Astrocyte (in vitro differentiated cells and primary cell): Measurements from ENCODE around the gene AMFR. TPM values are rescaled to one million over a fixed set of nuclear protein-coding genes. Genes with fewer than 3 reads are reported as not detected.

Experiments used
- DNase-seq: peaks from one replicate; pipeline ENCODE4 v3.0.0-alpha.2; 2010; ENCODE audit warnings: low read depth
- FAIRE-seq: peaks from 2 replicates; lab custom pipeline; 2011; peaks lifted over from hg19 to GRCh38; lab: Jason Lieb, UNC
- H2AFZ ChIP-seq: 2 replicates; pipeline ENCODE4 v1.6.0; 2012; ENCODE audit warnings: low read depth, low read length, inconsistent platforms
- H3K27ac ChIP-seq: 2 replicates; pipeline ENCODE4 v1.5.1; 2011; ENCODE audit warnings: low read depth, low read length, inconsistent platforms
- H3K27me3 ChIP-seq: 2 replicates; pipeline ENCODE4 v1.6.0; 2011; ENCODE audit warnings: low read length, inconsistent platforms; ENCODE audit not compliant: insufficient read depth
- H3K36me3 ChIP-seq: 2 replicates; pipeline ENCODE4 v1.5.1; 2011; ENCODE audit warnings: low read length, inconsistent platforms; ENCODE audit not compliant: insufficient read depth
- H3K4me1 ChIP-seq: 2 replicates; pipeline ENCODE4 v1.5.1; 2011; ENCODE audit warnings: low read length, inconsistent platforms; ENCODE audit not compliant: insufficient read depth
- H3K4me2 ChIP-seq: 2 replicates; pipeline ENCODE4 v1.6.0; 2012; ENCODE audit warnings: low read length, inconsistent platforms
- H3K4me3 ChIP-seq: 2 replicates; pipeline ENCODE4 v1.5.1; 2011; ENCODE audit warnings: low read depth, mild to moderate bottlenecking, low read length, inconsistent platforms; ENCODE audit not compliant: insufficient read depth
- H3K79me2 ChIP-seq: 2 replicates; pipeline ENCODE4 v1.6.0; 2012; ENCODE audit warnings: mild to moderate bottlenecking, low read length, inconsistent platforms; ENCODE audit not compliant: insufficient read depth
- H3K9ac ChIP-seq: 2 replicates; pipeline ENCODE4 v1.6.0; 2012; ENCODE audit warnings: mild to moderate bottlenecking, low read length, inconsistent platforms
- H3K9me3 ChIP-seq: 2 replicates; pipeline ENCODE4 v1.5.1; 2012; ENCODE audit warnings: low read depth, mild to moderate bottlenecking, low read length, inconsistent platforms; ENCODE audit not compliant: insufficient read depth
- H4K20me1 ChIP-seq: 2 replicates; pipeline ENCODE4 v1.6.0; 2012; ENCODE audit warnings: low read length, inconsistent platforms; ENCODE audit not compliant: insufficient read depth
- H3K27ac Mint-ChIP-seq: one replicate; pipeline ENCODE4 v1.8.0; 2021; ENCODE audit warnings: mild to moderate bottlenecking, mixed read lengths; ENCODE audit not compliant: unreplicated experiment
- H3K27me3 Mint-ChIP-seq: one replicate; pipeline ENCODE4 v1.8.0; 2021; ENCODE audit warnings: low read depth, mixed read lengths; ENCODE audit not compliant: unreplicated experiment
- H3K36me3 Mint-ChIP-seq: one replicate; pipeline ENCODE4 v1.8.0; 2021; ENCODE audit warnings: low read depth, mixed read lengths; ENCODE audit not compliant: unreplicated experiment
- H3K4me1 Mint-ChIP-seq: one replicate; pipeline ENCODE4 v1.8.0; 2021; ENCODE audit warnings: low read depth, mixed read lengths; ENCODE audit not compliant: unreplicated experiment
- H3K4me3 Mint-ChIP-seq: one replicate; pipeline ENCODE4 v1.8.0; 2021; ENCODE audit warnings: mild to moderate bottlenecking, moderate library complexity, mixed read lengths; ENCODE audit not compliant: unreplicated experiment
- H3K9me3 Mint-ChIP-seq: one replicate; pipeline ENCODE4 v1.8.0; 2021; ENCODE audit warnings: mild to moderate bottlenecking, mixed read lengths; ENCODE audit not compliant: unreplicated experiment
- CTCF ChIP-seq: IDR thresholded peaks from 2 replicates; pipeline ENCODE4 v1.5.1; 2011; ENCODE audit warnings: low read depth, mild to moderate bottlenecking, inconsistent platforms, low read length, moderate library complexity; ENCODE audit not compliant: insufficient read depth
- EZH2 ChIP-seq: IDR thresholded peaks from 2 replicates; pipeline ENCODE4 v1.6.1; 2012; ENCODE audit warnings: mild to moderate bottlenecking, low read length, inconsistent platforms; ENCODE audit not compliant: insufficient read depth
- total RNA-seq: library from RNA; stranded (reverse); gene quantifications from 2 replicates; pipeline ENCODE4 v1.2.1, GENCODE V29; 2021

AMFR gene
- total RNA-seq, 1 donor from 2014 or later: 86.2 TPM

DNA sequence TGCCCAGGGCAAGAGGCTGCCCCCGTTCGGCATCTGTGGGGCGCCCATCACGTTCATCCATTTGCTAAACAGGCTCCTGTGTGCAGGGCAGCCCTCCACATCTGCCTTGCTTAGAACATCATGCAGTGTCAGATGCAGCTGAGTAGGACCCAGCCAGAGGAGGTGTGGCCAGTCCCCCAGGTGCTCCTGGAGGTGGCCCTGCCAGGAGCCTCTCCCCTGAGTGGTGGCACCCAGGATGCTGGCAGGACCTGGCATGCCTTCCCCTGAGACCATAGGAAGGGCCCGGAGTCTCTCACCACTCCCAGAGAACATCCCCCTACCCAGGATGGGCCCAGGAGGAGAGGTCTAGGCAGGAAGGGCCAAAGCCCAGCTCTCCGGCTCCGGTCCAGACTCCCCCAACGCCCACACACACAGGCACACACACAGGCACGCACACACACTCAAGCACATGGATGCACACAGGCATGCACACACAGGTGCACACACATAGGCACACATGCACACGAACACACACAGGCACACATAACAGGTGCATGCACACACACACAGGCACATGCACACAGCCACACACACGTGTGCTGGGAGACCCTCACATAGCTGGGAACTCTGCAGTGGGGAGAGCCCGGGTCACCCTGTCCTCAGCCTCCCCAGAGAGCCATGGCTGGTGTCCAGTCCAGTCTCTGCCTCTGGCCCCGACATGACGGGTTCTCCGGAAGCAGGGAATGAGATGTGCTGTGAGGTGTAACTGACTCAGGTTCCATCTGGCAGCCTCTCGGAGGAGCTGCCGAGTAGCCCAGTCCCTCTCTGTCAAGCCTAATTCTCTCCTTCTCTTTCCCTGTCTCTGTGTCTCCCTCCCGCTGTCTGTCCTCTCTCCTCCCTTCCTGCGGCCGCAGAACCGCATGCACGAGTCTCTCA is 74.6 kb downstream of the AMFR start:
- Histone ChIP-seq H3K27me3 (no peaks in the 10 kb centered on the region), H3K4me1 (peaks cover under 1% of the 10 kb centered on the region), H3K79me2 (no peaks in the 10 kb centered on the region), H4K20me1 (no peaks in the 10 kb centered on the region), H3K4me2 (no peak overlapping the region), H3K4me3 (no peak overlapping the region), H3K9me3 (no peaks in the 10 kb centered on the region), H3K9ac (no peak overlapping the region), H2AFZ (no peak overlapping the region), H3K27ac (no peak overlapping the region), H3K36me3 (no peaks in the 10 kb centered on the region)
- no peaks in the 10 kb centered on the region for H3K9me3 Mint-ChIP-seq
- no peak overlapping the region for H3K4me3 Mint-ChIP-seq
- DNase-seq: no peak
- H3K36me3 Mint-ChIP-seq: no peaks in the 10 kb centered on the region
- peaks cover 27% of the 10 kb centered on the region for H3K27me3 Mint-ChIP-seq
- H3K27ac Mint-ChIP-seq: no peak overlapping the region
- no peak for FAIRE-seq
- H3K4me1 Mint-ChIP-seq: no peaks in the 10 kb centered on the region
- TF ChIP-seq EZH2 (no peak), CTCF (no peak)

- H3K36me3 Mint-ChIP-seq: no peaks in the 10 kb centered on the region
- H3K27ac Mint-ChIP-seq: no peak overlapping the region
- no peaks in the 10 kb centered on the region for H3K9me3 ChIP-seq
- H3K27ac ChIP-seq: no peak overlapping the region
- H3K4me3 ChIP-seq: no peak overlapping the region
- TF ChIP-seq CTCF (no peak), EZH2 (no peak)
- H3K4me2 ChIP-seq: no peak overlapping the region
- DNase-seq: no peak
- no peak overlapping the region for H3K9ac ChIP-seq
- H3K4me1 Mint-ChIP-seq: no peaks in the 10 kb centered on the region
- no peaks in the 10 kb centered on the region for H3K4me1 ChIP-seq
- H3K4me3 Mint-ChIP-seq: no peak overlapping the region
- peaks cover 27% of the 10 kb centered on the region for H3K27me3 Mint-ChIP-seq
- no peaks in the 10 kb centered on the region for H3K36me3 ChIP-seq
- H4K20me1 ChIP-seq: no peaks in the 10 kb centered on the region
- H3K9me3 Mint-ChIP-seq: no peaks in the 10 kb centered on the region
- H2AFZ ChIP-seq: no peak overlapping the region
- no peaks in the 10 kb centered on the region for H3K27me3 ChIP-seq
- no peaks in the 10 kb centered on the region for H3K79me2 ChIP-seq
- FAIRE-seq: no peak
Measured at GRCh38 chr16:56349711-56350161, 75.6 kb downstream of the AMFR start.

DNA sequence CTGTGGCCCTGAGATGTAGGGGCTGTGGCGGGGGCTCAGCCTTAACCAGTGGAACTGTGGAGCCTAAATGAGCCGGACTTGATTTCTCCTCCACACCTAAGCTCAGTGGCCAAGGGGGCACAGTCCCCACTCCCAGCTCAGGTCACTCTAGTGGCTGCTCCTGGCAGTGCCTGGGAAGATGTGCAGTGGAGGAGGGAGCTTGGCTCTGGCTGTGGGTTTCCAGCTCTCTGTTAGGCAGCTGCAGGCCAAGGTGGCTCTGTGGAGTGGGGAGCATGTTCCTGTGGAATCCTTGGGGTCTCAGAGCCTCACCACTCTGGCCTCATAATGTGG is 76.3 kb downstream of the AMFR start:
- FAIRE-seq (no peak), DNase-seq (no peak)
- Histone ChIP-seq H3K36me3 (no peaks in the 10 kb centered on the region), H3K4me1 (no peaks in the 10 kb centered on the region), H3K4me2 (no peak overlapping the region), H3K27me3 (no peaks in the 10 kb centered on the region), H3K79me2 (no peaks in the 10 kb centered on the region), H4K20me1 (no peaks in the 10 kb centered on the region), H2AFZ (no peak overlapping the region), H3K4me3 (no peak overlapping the region), H3K27ac (no peak overlapping the region), H3K9me3 (no peaks in the 10 kb centered on the region), H3K9ac (no peak overlapping the region)
- no peak for TF ChIP-seq EZH2
- TF ChIP-seq CTCF: no peak
- H3K4me3 Mint-ChIP-seq: no peak overlapping the region
- H3K36me3 Mint-ChIP-seq: no peaks in the 10 kb centered on the region
- no peaks in the 10 kb centered on the region for H3K9me3 Mint-ChIP-seq
- peaks cover 27% of the 10 kb centered on the region for H3K27me3 Mint-ChIP-seq
- no peaks in the 10 kb centered on the region for H3K4me1 Mint-ChIP-seq
- H3K27ac Mint-ChIP-seq: no peak overlapping the region
